A549 (cell line): Measurements from ENCODE around the gene INO80C. TPM values are rescaled to one million over a fixed set of nuclear protein-coding genes. Genes with fewer than 3 reads are reported as not detected.

Experiments used
- ATAC-seq, 2 experiments: fragments of 200-7000 bp in 1 of 2; fragments of >200 bp in 1 of 2; cut with Nextera tagmentation in 1 of 2; cut with Tn5 transposase in 1 of 2; 3 replicates each; pipeline versions ENCODE4 v1.8.0 to v1.9.1; 2018 to 2020; ENCODE audit warnings: mild to moderate bottlenecking in 1 of 2, moderate library complexity in 1 of 2
- CTCF ChIA-PET: fragments of 300-600 bp; sonication (Branson Sonifier 250); formaldehyde crosslinking; extraction: SDS; loops from one replicate; lab custom pipeline; 2021; ENCODE audit warnings: antibody characterized with exemption, inconsistent platforms; lab: Yijun Ruan, JAX
- POLR2A ChIA-PET: fragments of 350-600 bp; formaldehyde crosslinking; extraction: SDS; loops from one replicate; lab custom pipeline; 2021; ENCODE audit warnings: antibody characterized with exemption, inconsistent platforms; lab: Yijun Ruan, JAX
- DNase-seq, 2 experiments: peaks; one replicate each; pipeline versions ENCODE4 v3.0.0 to v3.0.0-alpha.2; 2011 to 2016; ENCODE audit warnings: low read depth in 1 of 2, low spot score in 1 of 2
- FAIRE-seq: peaks from 2 replicates; lab custom pipeline; 2011; peaks lifted over from hg19 to GRCh38; lab: Jason Lieb, UNC
- H3K27ac ChIP-seq, 2 experiments: fragments of >200 bp; sonication (Bioruptor Twin); formaldehyde crosslinking; 3 replicates each; pipeline ENCODE4 v1.5.1; 2016 to 2017
- H3K4me1 ChIP-seq: fragments of >200 bp; sonication (Bioruptor Twin); formaldehyde crosslinking; 3 replicates; pipeline ENCODE4 v1.6.1; 2016
- H3K4me2 ChIP-seq: fragments of >200 bp; sonication (Bioruptor Twin); formaldehyde crosslinking; 3 replicates; pipeline ENCODE4 v1.6.1; 2016
- H3K4me3 ChIP-seq: fragments of >200 bp; sonication (Bioruptor Twin); formaldehyde crosslinking; 3 replicates; pipeline ENCODE4 v1.5.1; 2016
- H3K9me3 ChIP-seq: fragments of >200 bp; sonication (Bioruptor Twin); formaldehyde crosslinking; 3 replicates; pipeline ENCODE4 v1.6.1; 2016
- CBX8 ChIP-seq: fragments of 200-600 bp; sonication (generic); IDR thresholded peaks from 2 replicates; pipeline ENCODE4 v1.6.1; 2016
- CHD4 ChIP-seq: fragments of 200-600 bp; sonication (generic); IDR thresholded peaks from 2 replicates; pipeline ENCODE4 v1.6.1; 2016; ENCODE audit warnings: antibody characterized with exemption, mild to moderate bottlenecking, borderline replicate concordance
- EHF ChIP-seq: fragments of 250-450 bp; sonication (Bioruptor Pico); IDR thresholded peaks from 2 replicates; pipeline ENCODE4 v1.5.0; 2020; ENCODE audit warnings: mild to moderate bottlenecking
- ESRRA ChIP-seq: fragments of 150-350 bp; IDR thresholded peaks from 2 replicates; pipeline ENCODE4 v1.6.1; 2014; ENCODE audit warnings: mild to moderate bottlenecking, low read length, borderline replicate concordance
- HOXA7 ChIP-seq: fragments of 250-450 bp; sonication (Bioruptor Pico); IDR thresholded peaks from 2 replicates; pipeline ENCODE4 v1.5.0; 2020; ENCODE audit warnings: mild to moderate bottlenecking, moderate library complexity
- HOXB5 ChIP-seq: fragments of 250-450 bp; sonication (Bioruptor Pico); IDR thresholded peaks from 2 replicates; pipeline ENCODE4 v1.5.0; 2020; ENCODE audit warnings: mild to moderate bottlenecking, moderate library complexity
- KDM1A ChIP-seq: fragments of 200-600 bp; sonication (generic); IDR thresholded peaks from 2 replicates; pipeline ENCODE4 v1.6.1; 2016; ENCODE audit warnings: low read depth, mild to moderate bottlenecking
- MAFK ChIP-seq: fragments of 450-650 bp; IDR thresholded peaks from 2 replicates; pipeline ENCODE4 v1.6.1; 2014; ENCODE audit not compliant: partially characterized antibody
- MAX ChIP-seq: IDR thresholded peaks from 2 replicates; pipeline ENCODE4 v1.6.1; 2012
- MYC ChIP-seq: IDR thresholded peaks from 2 replicates; pipeline ENCODE4 v1.6.1; 2012; ENCODE audit warnings: mild to moderate bottlenecking, inconsistent platforms, low read length, improper control_type of control experiment, borderline replicate concordance
- PHF8 ChIP-seq: fragments of 200-600 bp; sonication (generic); IDR thresholded peaks from 2 replicates; pipeline ENCODE4 v1.6.1; 2016; ENCODE audit warnings: low read depth, mild to moderate bottlenecking, antibody characterized with exemption, moderate library complexity, borderline replicate concordance
- RFX5 ChIP-seq: fragments of 450-650 bp; IDR thresholded peaks from 2 replicates; pipeline ENCODE4 v1.7.1; 2014; ENCODE audit warnings: antibody characterized with exemption, mild to moderate bottlenecking, moderate library complexity
- TFCP2L1 ChIP-seq: fragments of 250-450 bp; sonication (Bioruptor Pico); IDR thresholded peaks from 2 replicates; pipeline ENCODE4 v1.5.0; 2021; ENCODE audit warnings: mild to moderate bottlenecking
- ZNF302 ChIP-seq: fragments of 250-450 bp; sonication (Bioruptor Pico); IDR thresholded peaks from 2 replicates; pipeline ENCODE4 v1.9.0; 2021; ENCODE audit warnings: inconsistent platforms, mild to moderate bottlenecking, moderate library complexity
- WGBS: methylation state at CpG from one replicate; pipeline ENCODE4 v1.1.6; 2017; ENCODE audit errors: missing lambda C conversion rate; 5-methylcytosine and 5-hydroxymethylcytosine counted together
- polyA plus RNA-seq, 4 experiments: library from polyadenylated mRNA; depleted of rRNA in 3 of 4; stranded (reverse); fragments of >200 nt; fragmentation: RNase III in 1 of 4; extraction: RNeasy Plus Mini Kit Qiagen cat#74134 plus additional on column Dnase treatment in 1 of 4; gene quantifications; 2 replicates in 3 of 4; 3 replicates in 1 of 4; pipeline ENCODE4 v1.2.3, GENCODE V29; 2011 to 2017
- TF ChIP-seq, protein P1 (sequence below): fragments of 200-600 bp; sonication (generic); IDR thresholded peaks from 2 replicates; pipeline ENCODE4 v1.6.1; 2016; ENCODE audit warnings: antibody characterized with exemption, mild to moderate bottlenecking, moderate library complexity
- TF ChIP-seq, protein P2 (sequence below): fragments of >200 bp; sonication (Bioruptor Twin); formaldehyde crosslinking; IDR thresholded peaks from 3 replicates; pipeline ENCODE4 v1.5.1; 2016
- TF ChIP-seq, protein P3 (sequence below): fragments of 250-450 bp; sonication (Bioruptor Pico); IDR thresholded peaks from 2 replicates; pipeline ENCODE4 v1.5.0; 2021; ENCODE audit warnings: mild to moderate bottlenecking, moderate library complexity, borderline replicate concordance
- TF ChIP-seq, protein P4 (sequence below): fragments of 450-650 bp; IDR thresholded peaks from 2 replicates; pipeline ENCODE4 v1.6.1; 2014; ENCODE audit warnings: antibody characterized with exemption

Gene INO80C
- polyA plus RNA-seq, 2 of the 4 experiments (the other 2 are of a cell fraction), result 22.1 to 33.3 TPM

GRCh38 chr18:35517715-35518114 lies 20.0 kb upstream of the INO80C start:
- no peak overlapping the region for H3K4me3 ChIP-seq
- 59% methylated on average over 2 of the region's 2 CpGs for WGBS
- ChIA-PET POLR2A (no interaction called here), CTCF (no interaction called here)
- FAIRE-seq (no peak), ATAC-seq (no peak), DNase-seq (no peak)
- no peak overlapping the region for H3K4me2 ChIP-seq
- H3K27ac ChIP-seq, result peak overlapping the region in 1 of 2 experiments; percentile 49; a peak in 2 of 6 replicates
- TF ChIP-seq MAX (no peak), KDM1A (no peak), CBX8 (no peak), CHD4 (no peak), RFX5 (no peak)
- TF ChIP-seq, protein P1, sequence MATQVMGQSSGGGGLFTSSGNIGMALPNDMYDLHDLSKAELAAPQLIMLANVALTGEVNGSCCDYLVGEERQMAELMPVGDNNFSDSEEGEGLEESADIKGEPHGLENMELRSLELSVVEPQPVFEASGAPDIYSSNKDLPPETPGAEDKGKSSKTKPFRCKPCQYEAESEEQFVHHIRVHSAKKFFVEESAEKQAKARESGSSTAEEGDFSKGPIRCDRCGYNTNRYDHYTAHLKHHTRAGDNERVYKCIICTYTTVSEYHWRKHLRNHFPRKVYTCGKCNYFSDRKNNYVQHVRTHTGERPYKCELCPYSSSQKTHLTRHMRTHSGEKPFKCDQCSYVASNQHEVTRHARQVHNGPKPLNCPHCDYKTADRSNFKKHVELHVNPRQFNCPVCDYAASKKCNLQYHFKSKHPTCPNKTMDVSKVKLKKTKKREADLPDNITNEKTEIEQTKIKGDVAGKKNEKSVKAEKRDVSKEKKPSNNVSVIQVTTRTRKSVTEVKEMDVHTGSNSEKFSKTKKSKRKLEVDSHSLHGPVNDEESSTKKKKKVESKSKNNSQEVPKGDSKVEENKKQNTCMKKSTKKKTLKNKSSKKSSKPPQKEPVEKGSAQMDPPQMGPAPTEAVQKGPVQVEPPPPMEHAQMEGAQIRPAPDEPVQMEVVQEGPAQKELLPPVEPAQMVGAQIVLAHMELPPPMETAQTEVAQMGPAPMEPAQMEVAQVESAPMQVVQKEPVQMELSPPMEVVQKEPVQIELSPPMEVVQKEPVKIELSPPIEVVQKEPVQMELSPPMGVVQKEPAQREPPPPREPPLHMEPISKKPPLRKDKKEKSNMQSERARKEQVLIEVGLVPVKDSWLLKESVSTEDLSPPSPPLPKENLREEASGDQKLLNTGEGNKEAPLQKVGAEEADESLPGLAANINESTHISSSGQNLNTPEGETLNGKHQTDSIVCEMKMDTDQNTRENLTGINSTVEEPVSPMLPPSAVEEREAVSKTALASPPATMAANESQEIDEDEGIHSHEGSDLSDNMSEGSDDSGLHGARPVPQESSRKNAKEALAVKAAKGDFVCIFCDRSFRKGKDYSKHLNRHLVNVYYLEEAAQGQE, result no peak
- H3K9me3 ChIP-seq, result no peaks in the 10 kb centered on the region
- H3K4me1 ChIP-seq, result peaks cover 28% of the 10 kb centered on the region

DNA sequence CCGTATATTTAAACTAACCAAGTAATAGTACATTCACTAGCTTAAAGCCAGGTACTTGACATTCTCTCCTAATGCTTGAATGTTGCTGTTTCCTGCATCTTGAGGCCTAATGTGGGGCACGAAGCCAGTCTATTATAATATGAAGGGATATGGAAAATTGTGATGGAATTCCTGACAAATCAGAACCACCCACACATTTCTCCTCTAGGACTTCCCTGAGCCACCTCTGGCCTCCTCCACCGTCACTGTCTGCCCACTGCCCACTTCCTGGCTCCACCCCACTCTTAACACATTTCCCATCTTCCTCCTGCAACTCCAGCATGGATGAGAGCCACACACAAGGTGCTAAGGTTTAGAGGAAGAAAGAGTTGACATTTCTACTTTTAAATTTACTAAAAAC lies 19.0 kb upstream of the INO80C start:
- H3K4me2 ChIP-seq, result no peak overlapping the region
- ChIA-PET CTCF (no interaction called here), POLR2A (no interaction called here)
- WGBS, result 76% methylated on average over 3 of the region's 3 CpGs
- H3K9me3 ChIP-seq, result no peaks in the 10 kb centered on the region
- DNase-seq (no peak), FAIRE-seq (no peak), ATAC-seq (no peak)
- peaks cover 37% of the 10 kb centered on the region for H3K4me1 ChIP-seq
- H3K27ac ChIP-seq, result peak overlapping the region in 1 of 2 experiments; percentile 49; a peak in 2 of 6 replicates
- TF ChIP-seq EHF (CRISPR knock-in tag) (no peak), ZNF302 (CRISPR knock-in tag) (no peak), HOXA7 (CRISPR knock-in tag) (no peak), MYC (no peak), TFCP2L1 (no peak), PHF8 (no peak)
- TF ChIP-seq, protein P2, sequence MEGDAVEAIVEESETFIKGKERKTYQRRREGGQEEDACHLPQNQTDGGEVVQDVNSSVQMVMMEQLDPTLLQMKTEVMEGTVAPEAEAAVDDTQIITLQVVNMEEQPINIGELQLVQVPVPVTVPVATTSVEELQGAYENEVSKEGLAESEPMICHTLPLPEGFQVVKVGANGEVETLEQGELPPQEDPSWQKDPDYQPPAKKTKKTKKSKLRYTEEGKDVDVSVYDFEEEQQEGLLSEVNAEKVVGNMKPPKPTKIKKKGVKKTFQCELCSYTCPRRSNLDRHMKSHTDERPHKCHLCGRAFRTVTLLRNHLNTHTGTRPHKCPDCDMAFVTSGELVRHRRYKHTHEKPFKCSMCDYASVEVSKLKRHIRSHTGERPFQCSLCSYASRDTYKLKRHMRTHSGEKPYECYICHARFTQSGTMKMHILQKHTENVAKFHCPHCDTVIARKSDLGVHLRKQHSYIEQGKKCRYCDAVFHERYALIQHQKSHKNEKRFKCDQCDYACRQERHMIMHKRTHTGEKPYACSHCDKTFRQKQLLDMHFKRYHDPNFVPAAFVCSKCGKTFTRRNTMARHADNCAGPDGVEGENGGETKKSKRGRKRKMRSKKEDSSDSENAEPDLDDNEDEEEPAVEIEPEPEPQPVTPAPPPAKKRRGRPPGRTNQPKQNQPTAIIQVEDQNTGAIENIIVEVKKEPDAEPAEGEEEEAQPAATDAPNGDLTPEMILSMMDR, result no peak
- TF ChIP-seq, protein P3, sequence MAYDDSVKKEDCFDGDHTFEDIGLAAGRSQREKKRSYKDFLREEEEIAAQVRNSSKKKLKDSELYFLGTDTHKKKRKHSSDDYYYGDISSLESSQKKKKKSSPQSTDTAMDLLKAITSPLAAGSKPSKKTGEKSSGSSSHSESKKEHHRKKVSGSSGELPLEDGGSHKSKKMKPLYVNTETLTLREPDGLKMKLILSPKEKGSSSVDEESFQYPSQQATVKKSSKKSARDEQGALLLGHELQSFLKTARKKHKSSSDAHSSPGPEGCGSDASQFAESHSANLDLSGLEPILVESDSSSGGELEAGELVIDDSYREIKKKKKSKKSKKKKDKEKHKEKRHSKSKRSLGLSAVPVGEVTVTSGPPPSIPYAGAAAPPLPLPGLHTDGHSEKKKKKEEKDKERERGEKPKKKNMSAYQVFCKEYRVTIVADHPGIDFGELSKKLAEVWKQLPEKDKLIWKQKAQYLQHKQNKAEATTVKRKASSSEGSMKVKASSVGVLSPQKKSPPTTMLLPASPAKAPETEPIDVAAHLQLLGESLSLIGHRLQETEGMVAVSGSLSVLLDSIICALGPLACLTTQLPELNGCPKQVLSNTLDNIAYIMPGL, result no peak
- no peak overlapping the region for H3K4me3 ChIP-seq

DNA sequence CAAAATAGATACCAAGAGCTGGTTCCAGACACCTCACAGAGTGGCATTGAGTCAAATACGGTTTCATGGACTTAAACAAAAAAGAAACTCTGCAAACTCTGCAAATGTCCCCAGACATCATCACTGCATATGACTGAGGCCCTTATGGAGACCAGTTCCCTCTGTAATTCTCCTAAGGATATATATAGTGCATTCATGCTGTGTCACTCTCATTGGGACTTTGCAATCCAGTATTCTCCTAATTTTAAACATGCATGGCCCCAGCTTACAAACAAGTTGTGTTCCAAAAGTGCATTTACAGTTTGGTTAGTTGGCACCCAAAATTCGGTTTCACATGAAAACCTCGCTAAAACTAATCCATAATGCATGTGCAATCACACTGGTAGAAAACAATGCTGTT lies 18.6 kb upstream of the INO80C start:
- H3K4me3 ChIP-seq, result no peak overlapping the region
- H3K9me3 ChIP-seq, result no peaks in the 10 kb centered on the region
- H3K4me1 ChIP-seq, result peaks cover 37% of the 10 kb centered on the region
- WGBS, result 85% methylated on average over 3 of the region's 3 CpGs
- TF ChIP-seq, protein P4, sequence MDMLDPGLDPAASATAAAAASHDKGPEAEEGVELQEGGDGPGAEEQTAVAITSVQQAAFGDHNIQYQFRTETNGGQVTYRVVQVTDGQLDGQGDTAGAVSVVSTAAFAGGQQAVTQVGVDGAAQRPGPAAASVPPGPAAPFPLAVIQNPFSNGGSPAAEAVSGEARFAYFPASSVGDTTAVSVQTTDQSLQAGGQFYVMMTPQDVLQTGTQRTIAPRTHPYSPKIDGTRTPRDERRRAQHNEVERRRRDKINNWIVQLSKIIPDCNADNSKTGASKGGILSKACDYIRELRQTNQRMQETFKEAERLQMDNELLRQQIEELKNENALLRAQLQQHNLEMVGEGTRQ, result no peak
- TF ChIP-seq HOXB5 (no peak), MAFK (no peak), ESRRA (no peak)
- ChIA-PET CTCF (no interaction called here), POLR2A (no interaction called here)
- FAIRE-seq (no peak), ATAC-seq (no peak), DNase-seq (no peak)
- peak overlapping the region in 1 of 2 experiments; percentile 91; a peak in 3 of 6 replicates for H3K27ac ChIP-seq
- no peak overlapping the region for H3K4me2 ChIP-seq
